ENCODE data around the gene ZNF507.
"Not testable (repeated sequence)": the region's sequence is repeated elsewhere in the genome, so short reads cannot be mapped to it uniquely, and the experiment has no call there.

Gene ZNF507

GRCh38 chr19:32421589-32422361 lies 76.4 kb downstream of the ZNF507 start:
- DNase-seq (ENCODE audit: low read depth): no peak
- no peak for TF ChIP-seq CTCF (IDR thresholded peaks at IDR 0.05; ENCODE audit: low read depth, low read length, missing control alignments)
- H3K4me3 ChIP-seq (ENCODE audit: low read depth, low read length): no peak overlapping the region

GRCh38 chr19:32422435-32422834 lies 77.0 kb downstream of the ZNF507 start:
- no peak overlapping the region for H3K4me3 ChIP-seq (ENCODE audit: low read depth, low read length)
- no peak for TF ChIP-seq CTCF (IDR thresholded peaks at IDR 0.05; ENCODE audit: low read depth, low read length, missing control alignments)

GRCh38 chr19:32423944-32424343 lies 78.5 kb downstream of the ZNF507 start:
- DNase-seq (ENCODE audit: low read depth); H3K4me3 ChIP-seq (ENCODE audit: low read depth, low read length): not testable (repeated sequence)

More at GRCh38 chr19:32422435-32422834, 77.0 kb downstream of the ZNF507 start:
- no peak for DNase-seq (ENCODE audit: low read depth)

GRCh38 chr19:32427536-32427935 lies 82.1 kb downstream of the ZNF507 start:
- TF ChIP-seq CTCF (IDR thresholded peaks at IDR 0.05; ENCODE audit: low read depth, low read length, missing control alignments): no peak
- DNase-seq (ENCODE audit: low read depth): no peak
- H3K4me3 ChIP-seq (ENCODE audit: low read depth, low read length): no peak overlapping the region

- no peak overlapping the region for H3K4me3 ChIP-seq (ENCODE audit: low read depth, low read length)
- no peak for DNase-seq (ENCODE audit: low read depth)
- TF ChIP-seq CTCF (IDR thresholded peaks at IDR 0.05; ENCODE audit: low read depth, low read length, missing control alignments): no peak
Observed at GRCh38 chr19:32436692-32437091, 91.3 kb downstream of the ZNF507 start.

- no peak for DNase-seq (ENCODE audit: low read depth)
- H3K4me3 ChIP-seq (ENCODE audit: low read depth, low read length): no peak overlapping the region
- no peak for TF ChIP-seq CTCF (IDR thresholded peaks at IDR 0.05; ENCODE audit: low read depth, low read length, missing control alignments)
Observed at GRCh38 chr19:32437096-32437495, 91.7 kb downstream of the ZNF507 start.

Measured in GM12864 (cell line).